DOHH2 (cell line): ENCODE data around the gene BLOC1S5.

Experiments used
- H3F3A ChIP-seq: fragments of 200-600 bp; sonication (generic), shearing (Covaris generic); 2 replicates; pipeline ENCODE4 v1.6.0; 2016; ENCODE audit warnings: antibody characterized with exemption, mild to moderate bottlenecking; ENCODE audit not compliant: control insufficient read depth, insufficient read depth
- H3K27ac ChIP-seq: fragments of 200-600 bp; sonication (generic); 2 replicates; pipeline ENCODE4 v1.5.1; 2014; ENCODE audit warnings: low read depth, mild to moderate bottlenecking, low read length, moderate library complexity
- H3K27me3 ChIP-seq: fragments of 200-600 bp; sonication (generic); 2 replicates; pipeline ENCODE4 v1.6.1; 2014; ENCODE audit warnings: mild to moderate bottlenecking, low read length, mixed read lengths; ENCODE audit not compliant: control insufficient read depth
- H3K36me3 ChIP-seq: fragments of 200-600 bp; sonication (generic); 2 replicates; pipeline ENCODE4 v1.6.1; 2014; ENCODE audit warnings: mild to moderate bottlenecking, low read length, moderate library complexity, mixed read lengths; ENCODE audit not compliant: control insufficient read depth
- H3K4me1 ChIP-seq: fragments of 200-600 bp; sonication (generic); 2 replicates; pipeline ENCODE4 v1.6.1; 2014; ENCODE audit warnings: mild to moderate bottlenecking, low read length, mixed read lengths; ENCODE audit not compliant: control insufficient read depth
- H3K4me2 ChIP-seq: fragments of 200-600 bp; sonication (generic); 2 replicates; pipeline ENCODE4 v1.6.0; 2014; ENCODE audit warnings: mild to moderate bottlenecking, low read length, moderate library complexity
- H3K4me3 ChIP-seq: fragments of 200-600 bp; sonication (generic); 2 replicates; pipeline ENCODE4 v1.5.1; 2014; ENCODE audit warnings: mild to moderate bottlenecking, low read length, mixed read lengths
- H3K79me2 ChIP-seq: fragments of 200-600 bp; sonication (generic); 2 replicates; pipeline ENCODE4 v1.6.1; 2014; ENCODE audit warnings: mild to moderate bottlenecking, low read length, mixed read lengths; ENCODE audit not compliant: control insufficient read depth
- H3K9me2 ChIP-seq: fragments of 200-600 bp; sonication (generic); replicated peaks from 2 replicates; pipeline ENCODE4 v1.6.1; 2014; ENCODE audit warnings: mild to moderate bottlenecking, low read length, mixed read lengths; ENCODE audit not compliant: control insufficient read depth
- H3K9me3 ChIP-seq: fragments of 200-600 bp; sonication (generic); 2 replicates; pipeline ENCODE4 v1.6.1; 2014; ENCODE audit warnings: antibody characterized with exemption, low read length, mixed read lengths; ENCODE audit not compliant: control insufficient read depth, insufficient read depth
- H4K20me1 ChIP-seq: fragments of 200-600 bp; sonication (generic); 2 replicates; pipeline ENCODE4 v1.6.0; 2014; ENCODE audit warnings: low read depth, mild to moderate bottlenecking, antibody characterized with exemption, low read length, moderate library complexity; ENCODE audit not compliant: control insufficient read depth, insufficient read depth
- EZH2phosphoT487 ChIP-seq: fragments of 200-600 bp; sonication (generic); IDR thresholded peaks from 2 replicates; pipeline ENCODE4 v1.6.1; 2017; ENCODE audit warnings: borderline replicate concordance, mild to moderate bottlenecking, antibody characterized with exemption, low read length, moderate library complexity, mixed read lengths
- TF ChIP-seq, protein P1 (sequence below): fragments of 200-600 bp; sonication (generic); IDR thresholded peaks from one replicate; pipeline ENCODE4 v1.5.1; 2014; ENCODE audit warnings: antibody characterized with exemption, mild to moderate bottlenecking, low read depth, low read length; ENCODE audit not compliant: poor library complexity, severe bottlenecking

The BLOC1S5 gene

GRCh38 chr6:8110117-8110721 is 46.0 kb upstream of the BLOC1S5 start:
- Histone ChIP-seq H3K4me1 (no peaks in the 10 kb centered on the region), H3K27me3 (peaks cover 16% of the 10 kb centered on the region), H3K9me2 (no peaks in the 10 kb centered on the region), H3K27ac (no peak overlapping the region), H3K36me3 (no peaks in the 10 kb centered on the region), H3F3A (no peaks in the 10 kb centered on the region), H3K9me3 (no peaks in the 10 kb centered on the region), H4K20me1 (no peaks in the 10 kb centered on the region), H3K4me2 (no peak overlapping the region), H3K4me3 (no peak overlapping the region), H3K79me2 (no peaks in the 10 kb centered on the region)
- TF ChIP-seq, protein P1, sequence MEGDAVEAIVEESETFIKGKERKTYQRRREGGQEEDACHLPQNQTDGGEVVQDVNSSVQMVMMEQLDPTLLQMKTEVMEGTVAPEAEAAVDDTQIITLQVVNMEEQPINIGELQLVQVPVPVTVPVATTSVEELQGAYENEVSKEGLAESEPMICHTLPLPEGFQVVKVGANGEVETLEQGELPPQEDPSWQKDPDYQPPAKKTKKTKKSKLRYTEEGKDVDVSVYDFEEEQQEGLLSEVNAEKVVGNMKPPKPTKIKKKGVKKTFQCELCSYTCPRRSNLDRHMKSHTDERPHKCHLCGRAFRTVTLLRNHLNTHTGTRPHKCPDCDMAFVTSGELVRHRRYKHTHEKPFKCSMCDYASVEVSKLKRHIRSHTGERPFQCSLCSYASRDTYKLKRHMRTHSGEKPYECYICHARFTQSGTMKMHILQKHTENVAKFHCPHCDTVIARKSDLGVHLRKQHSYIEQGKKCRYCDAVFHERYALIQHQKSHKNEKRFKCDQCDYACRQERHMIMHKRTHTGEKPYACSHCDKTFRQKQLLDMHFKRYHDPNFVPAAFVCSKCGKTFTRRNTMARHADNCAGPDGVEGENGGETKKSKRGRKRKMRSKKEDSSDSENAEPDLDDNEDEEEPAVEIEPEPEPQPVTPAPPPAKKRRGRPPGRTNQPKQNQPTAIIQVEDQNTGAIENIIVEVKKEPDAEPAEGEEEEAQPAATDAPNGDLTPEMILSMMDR = no peak
- no peak for TF ChIP-seq EZH2phosphoT487

- Histone ChIP-seq H3K4me3 (no peak overlapping the region), H3K36me3 (no peaks in the 10 kb centered on the region), H3K27me3 (peaks cover 16% of the 10 kb centered on the region), H3K79me2 (no peaks in the 10 kb centered on the region), H3K27ac (no peak overlapping the region), H3K4me1 (no peaks in the 10 kb centered on the region), H3K4me2 (no peak overlapping the region), H3F3A (no peaks in the 10 kb centered on the region), H4K20me1 (no peaks in the 10 kb centered on the region), H3K9me3 (no peaks in the 10 kb centered on the region), H3K9me2 (no peaks in the 10 kb centered on the region)
- TF ChIP-seq EZH2phosphoT487 = no peak
- TF ChIP-seq, protein P1 = no peak
These were observed 44.8 kb upstream of the BLOC1S5 start for GRCh38 chr6:8108759-8109539.

DNA sequence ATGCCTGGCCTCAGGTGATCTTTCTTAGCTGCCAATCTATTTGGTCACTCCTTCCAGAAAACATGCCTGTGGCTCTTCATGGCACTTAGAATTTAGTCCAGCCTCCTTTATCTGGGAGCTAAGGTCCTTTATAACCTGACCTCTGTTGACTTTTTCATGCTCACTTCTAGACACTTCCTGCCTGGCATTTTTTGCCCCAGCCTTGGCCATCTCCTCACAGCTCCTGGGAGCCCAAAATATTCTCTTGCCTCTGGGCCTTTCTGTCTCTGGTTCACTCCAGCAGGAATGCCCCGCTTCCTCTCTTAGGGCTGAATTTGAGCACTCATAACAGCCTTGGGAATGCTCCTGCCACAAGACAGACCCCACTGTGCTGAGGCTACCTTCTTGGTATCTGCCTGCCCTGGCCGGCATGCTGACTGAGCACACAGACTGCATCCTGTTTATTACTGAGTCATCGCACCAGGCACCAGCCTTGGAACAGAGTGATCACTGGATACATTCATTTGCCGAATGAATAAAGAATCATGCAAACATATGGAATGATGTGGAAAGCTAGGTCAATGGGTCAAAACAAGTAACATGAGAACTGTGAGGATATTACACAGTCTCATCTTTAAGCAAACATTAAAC is 44.0 kb upstream of the BLOC1S5 start:
- no peak for TF ChIP-seq EZH2phosphoT487
- TF ChIP-seq, protein P1 = no peak
- Histone ChIP-seq H3K4me1 (no peaks in the 10 kb centered on the region; the same call in 1 of the 2 replicates), H3K27me3 (peaks cover 16% of the 10 kb centered on the region), H3K4me3 (no peak overlapping the region), H3K27ac (no peak overlapping the region), H3K79me2 (no peaks in the 10 kb centered on the region), H3K9me3 (no peaks in the 10 kb centered on the region), H3K4me2 (no peak overlapping the region), H3F3A (no peaks in the 10 kb centered on the region), H4K20me1 (no peaks in the 10 kb centered on the region), H3K36me3 (no peaks in the 10 kb centered on the region), H3K9me2 (no peaks in the 10 kb centered on the region)
